ENCODE data around the gene CFI. TPM values are rescaled to one million over a fixed set of nuclear protein-coding genes. Genes with fewer than 3 reads are reported as not detected.
A peak's percentile ranks its signal among the peaks of the same experiment; 100 is the strongest.

The CFI gene
- total RNA-seq, 1 donor from 2014 or later, result 4.2 TPM

DNA sequence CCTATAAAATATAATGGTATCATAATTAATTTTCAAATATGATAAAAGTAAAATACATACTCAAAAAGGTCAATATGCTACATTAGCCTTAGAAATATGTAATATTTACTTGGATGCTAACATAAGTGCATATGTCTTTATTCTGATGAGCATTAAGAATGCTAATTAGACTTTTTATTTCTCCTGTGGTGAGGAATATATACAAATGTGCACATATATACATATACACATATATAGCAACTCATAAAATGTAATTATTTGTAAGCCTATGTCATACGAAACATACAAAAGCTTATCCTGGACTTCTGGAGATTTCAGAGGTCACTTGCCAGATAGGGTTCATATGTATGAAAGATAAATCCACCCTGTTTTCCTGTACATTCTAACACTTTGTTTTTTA is 83.0 kb downstream of the CFI start:
- no peak overlapping the region for H3K4me3 ChIP-seq (ENCODE audit: low read depth, low read length)
- no peaks in the 10 kb centered on the region for H3K27me3 ChIP-seq (ENCODE audit: control insufficient read depth, insufficient read depth, low read length)
- H3K36me3 ChIP-seq (ENCODE audit: control insufficient read depth, insufficient read depth, low read length), result no peaks in the 10 kb centered on the region
- DNase-seq (ENCODE audit: low read depth), result no peak
- TF ChIP-seq, protein P1, sequence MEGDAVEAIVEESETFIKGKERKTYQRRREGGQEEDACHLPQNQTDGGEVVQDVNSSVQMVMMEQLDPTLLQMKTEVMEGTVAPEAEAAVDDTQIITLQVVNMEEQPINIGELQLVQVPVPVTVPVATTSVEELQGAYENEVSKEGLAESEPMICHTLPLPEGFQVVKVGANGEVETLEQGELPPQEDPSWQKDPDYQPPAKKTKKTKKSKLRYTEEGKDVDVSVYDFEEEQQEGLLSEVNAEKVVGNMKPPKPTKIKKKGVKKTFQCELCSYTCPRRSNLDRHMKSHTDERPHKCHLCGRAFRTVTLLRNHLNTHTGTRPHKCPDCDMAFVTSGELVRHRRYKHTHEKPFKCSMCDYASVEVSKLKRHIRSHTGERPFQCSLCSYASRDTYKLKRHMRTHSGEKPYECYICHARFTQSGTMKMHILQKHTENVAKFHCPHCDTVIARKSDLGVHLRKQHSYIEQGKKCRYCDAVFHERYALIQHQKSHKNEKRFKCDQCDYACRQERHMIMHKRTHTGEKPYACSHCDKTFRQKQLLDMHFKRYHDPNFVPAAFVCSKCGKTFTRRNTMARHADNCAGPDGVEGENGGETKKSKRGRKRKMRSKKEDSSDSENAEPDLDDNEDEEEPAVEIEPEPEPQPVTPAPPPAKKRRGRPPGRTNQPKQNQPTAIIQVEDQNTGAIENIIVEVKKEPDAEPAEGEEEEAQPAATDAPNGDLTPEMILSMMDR (IDR thresholded peaks at IDR 0.05; ENCODE audit: insufficient read depth, low read length, poor library complexity, severe bottlenecking), result no peak

DNA sequence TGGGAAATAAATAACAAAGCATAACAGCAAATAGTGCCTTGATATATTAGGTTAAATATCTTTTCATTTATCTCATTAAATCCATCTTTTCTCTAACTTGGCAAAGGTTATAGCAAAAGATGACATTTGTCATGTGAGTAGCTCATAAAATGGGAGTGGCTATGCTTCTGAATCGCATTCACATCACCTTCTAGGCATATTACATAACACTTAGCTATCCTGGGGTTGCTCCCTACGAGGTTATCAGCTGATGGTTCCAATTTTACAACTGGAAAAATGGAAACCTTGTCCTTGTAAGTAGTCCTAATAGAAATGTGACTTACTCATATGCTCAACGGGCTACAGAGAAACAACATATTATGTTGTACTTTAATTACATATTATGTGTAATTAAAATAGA is 88.3 kb downstream of the CFI start:
- H3K27me3 ChIP-seq (ENCODE audit: control insufficient read depth, insufficient read depth, low read length), result no peaks in the 10 kb centered on the region
- H3K36me3 ChIP-seq (ENCODE audit: control insufficient read depth, insufficient read depth, low read length), result no peaks in the 10 kb centered on the region
- TF ChIP-seq, protein P1 (IDR thresholded peaks at IDR 0.05; ENCODE audit: insufficient read depth, low read length, poor library complexity, severe bottlenecking), result no peak
- DNase-seq (ENCODE audit: low read depth), result no peak
- no peak overlapping the region for H3K4me3 ChIP-seq (ENCODE audit: low read depth, low read length)

DNA sequence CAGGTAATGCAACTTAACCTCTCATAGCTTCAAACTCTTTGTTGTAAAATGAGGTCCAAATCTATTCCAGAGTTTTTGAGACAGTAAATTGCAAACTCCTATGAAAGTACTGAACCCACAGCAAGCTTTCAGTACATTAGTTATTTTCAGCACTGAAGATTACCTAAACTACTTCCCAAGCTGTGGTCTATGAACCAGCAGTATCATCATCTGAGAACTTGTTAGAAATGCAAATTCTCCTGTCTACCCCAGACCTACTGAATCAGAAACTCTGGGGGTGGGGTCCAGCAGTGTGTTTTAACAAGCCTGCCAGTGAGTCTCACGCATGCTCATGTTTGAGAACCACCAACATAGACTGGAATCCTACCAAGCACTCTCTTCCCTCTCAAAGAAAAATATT is 92.8 kb downstream of the CFI start:
- no peak overlapping the region for H3K4me3 ChIP-seq (ENCODE audit: low read depth, low read length)
- H3K36me3 ChIP-seq (ENCODE audit: control insufficient read depth, insufficient read depth, low read length), result no peaks in the 10 kb centered on the region
- DNase-seq (ENCODE audit: low read depth), result no peak
- TF ChIP-seq, protein P1 (IDR thresholded peaks at IDR 0.05; ENCODE audit: insufficient read depth, low read length, poor library complexity, severe bottlenecking), result no peak
- H3K27me3 ChIP-seq (ENCODE audit: control insufficient read depth, insufficient read depth, low read length), result no peaks in the 10 kb centered on the region

DNA sequence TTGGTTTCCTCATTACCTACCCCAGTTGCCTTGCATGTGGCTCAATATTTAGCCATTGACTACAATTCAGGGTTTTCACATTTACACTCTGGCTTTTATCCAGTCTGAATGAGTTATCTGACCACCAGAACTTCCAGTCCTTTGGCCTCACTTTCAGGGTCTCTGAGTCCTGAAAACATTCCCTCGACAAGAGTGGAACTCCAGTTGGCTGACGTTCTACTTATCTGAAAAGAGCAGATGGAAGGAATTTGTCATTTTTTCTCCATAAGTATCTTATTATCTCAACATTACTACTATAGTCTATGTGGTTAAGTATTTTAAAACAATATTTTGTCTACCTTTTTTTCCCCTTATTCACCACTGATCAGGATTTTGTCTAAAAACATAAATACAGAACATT is 93.4 kb downstream of the CFI start:
- no peak overlapping the region for H3K4me3 ChIP-seq (ENCODE audit: low read depth, low read length)
- no peaks in the 10 kb centered on the region for H3K36me3 ChIP-seq (ENCODE audit: control insufficient read depth, insufficient read depth, low read length)
- TF ChIP-seq, protein P1 (IDR thresholded peaks at IDR 0.05; ENCODE audit: insufficient read depth, low read length, poor library complexity, severe bottlenecking), result no peak
- H3K27me3 ChIP-seq (ENCODE audit: control insufficient read depth, insufficient read depth, low read length), result no peaks in the 10 kb centered on the region
- DNase-seq (ENCODE audit: low read depth), result no peak

DNA sequence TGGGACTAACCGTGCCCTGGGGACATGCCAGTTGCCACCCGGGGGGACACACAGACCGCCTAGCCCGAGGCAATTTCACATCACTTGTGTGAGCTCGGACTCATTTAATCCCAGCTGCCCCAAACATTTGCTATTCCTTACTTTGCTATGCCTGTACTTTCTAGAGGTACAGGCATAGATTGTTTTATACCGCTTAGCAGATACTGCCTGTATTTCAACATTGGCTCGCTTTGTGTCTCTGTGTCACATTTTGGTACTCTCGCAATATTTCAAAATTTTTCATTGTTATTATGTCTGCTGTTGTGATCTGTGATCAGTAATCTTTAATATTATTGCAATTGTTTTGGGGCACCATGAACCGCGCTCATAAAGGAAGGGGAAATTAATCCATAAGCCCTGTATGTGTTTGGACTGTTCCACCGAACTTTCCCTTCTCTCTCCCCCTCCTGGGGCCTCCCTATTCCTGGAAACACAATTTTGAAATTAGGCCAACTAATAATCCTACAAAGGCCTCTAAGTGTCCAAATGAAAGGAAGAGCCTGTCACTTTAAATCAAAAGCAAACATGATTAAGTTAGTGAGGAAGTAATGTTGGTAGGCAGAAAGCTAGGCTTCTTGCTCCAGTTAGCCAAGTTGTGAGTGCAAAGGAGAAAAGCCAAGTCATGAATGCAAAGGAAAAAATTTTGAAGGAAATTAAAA is 98.0 kb downstream of the CFI start:
- Histone ChIP-seq H3K27me3 (ENCODE audit: control insufficient read depth, insufficient read depth, low read length) (no peaks in the 10 kb centered on the region), H3K4me3 (ENCODE audit: low read depth, low read length) (peak overlapping the region; percentile 62), H3K36me3 (ENCODE audit: control insufficient read depth, insufficient read depth, low read length) (no peaks in the 10 kb centered on the region)
- TF ChIP-seq, protein P1 (IDR thresholded peaks at IDR 0.05; ENCODE audit: insufficient read depth, low read length, poor library complexity, severe bottlenecking), result no peak
- peak; percentile 7 for DNase-seq (ENCODE audit: low read depth)

All from kidney epithelial cell (primary cell).